Skeletal muscle satellite cell (primary cell): Measurements from ENCODE around the gene RPUSD3.

ENCODE experiments used
- H3K27me3 ChIP-seq: 2 replicates; pipeline ENCODE4 v1.7.0; 2013; ENCODE audit warnings: low read length; ENCODE audit not compliant: control insufficient read depth, insufficient read depth
- H3K36me3 ChIP-seq: 2 replicates; pipeline ENCODE4 v1.7.0; 2013; ENCODE audit warnings: mild to moderate bottlenecking, control low read depth, low read length; ENCODE audit not compliant: insufficient read depth
- H3K4me1 ChIP-seq: 2 replicates; pipeline ENCODE4 v1.7.0; 2013; ENCODE audit warnings: low read length; ENCODE audit not compliant: control insufficient read depth, insufficient read depth
- H3K4me2 ChIP-seq: 2 replicates; pipeline ENCODE4 v1.7.0; 2013; ENCODE audit warnings: mild to moderate bottlenecking, low read length
- H3K4me3 ChIP-seq: 2 replicates; pipeline ENCODE4 v1.7.0; 2013; ENCODE audit warnings: low read length
- H3K9ac ChIP-seq: 2 replicates; pipeline ENCODE4 v1.7.0; 2013; ENCODE audit warnings: mild to moderate bottlenecking, low read depth, low read length, moderate library complexity
- H3K9me3 ChIP-seq: replicated peaks from 2 replicates; pipeline ENCODE4 v1.7.0; 2013; ENCODE audit warnings: mild to moderate bottlenecking, control low read depth, low read length

RPUSD3 gene

DNA sequence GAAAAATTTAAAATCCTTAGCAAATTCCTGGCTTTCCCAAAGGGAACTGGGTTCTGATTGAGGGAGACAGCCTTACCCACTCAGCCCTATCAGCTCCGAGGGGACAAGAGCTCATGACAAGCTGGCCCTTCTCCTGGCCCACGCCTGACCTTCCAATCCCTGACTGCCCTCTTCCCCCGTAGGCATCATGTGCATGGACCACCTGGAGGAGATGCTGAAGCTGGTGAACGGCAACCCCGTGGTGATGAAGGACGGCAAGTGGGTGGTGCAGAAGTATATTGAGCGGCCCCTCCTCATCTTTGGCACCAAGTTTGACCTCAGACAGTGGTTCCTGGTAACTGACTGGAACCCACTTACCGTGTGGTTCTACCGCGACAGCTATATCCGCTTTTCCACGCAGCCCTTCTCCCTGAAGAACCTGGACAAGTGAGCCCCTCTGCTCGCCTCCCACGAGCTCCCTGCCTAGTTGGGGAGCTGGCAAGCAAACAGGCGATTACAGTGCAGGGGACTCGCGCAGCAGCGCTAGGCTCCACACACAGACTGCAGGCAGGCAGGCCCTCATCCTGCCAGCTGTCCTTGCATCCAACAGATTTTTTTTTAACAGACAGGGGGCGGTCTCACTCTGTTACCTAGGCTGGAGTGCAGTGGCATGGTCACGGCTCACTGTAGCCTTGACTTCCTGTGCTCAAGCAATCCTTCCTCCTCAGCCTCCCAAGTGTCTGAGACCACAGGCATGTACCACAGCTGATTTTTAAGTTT, 16.8 kb downstream of the RPUSD3 start:
- no peaks in the 10 kb centered on the region for H3K27me3 ChIP-seq
- H3K9me3 ChIP-seq = no peaks in the 10 kb centered on the region
- no peak overlapping the region for H3K4me3 ChIP-seq
- no peaks in the 10 kb centered on the region for H3K4me1 ChIP-seq
- no peak overlapping the region for H3K9ac ChIP-seq
- H3K36me3 ChIP-seq = peaks cover 16% of the 10 kb centered on the region
- no peak overlapping the region for H3K4me2 ChIP-seq

DNA sequence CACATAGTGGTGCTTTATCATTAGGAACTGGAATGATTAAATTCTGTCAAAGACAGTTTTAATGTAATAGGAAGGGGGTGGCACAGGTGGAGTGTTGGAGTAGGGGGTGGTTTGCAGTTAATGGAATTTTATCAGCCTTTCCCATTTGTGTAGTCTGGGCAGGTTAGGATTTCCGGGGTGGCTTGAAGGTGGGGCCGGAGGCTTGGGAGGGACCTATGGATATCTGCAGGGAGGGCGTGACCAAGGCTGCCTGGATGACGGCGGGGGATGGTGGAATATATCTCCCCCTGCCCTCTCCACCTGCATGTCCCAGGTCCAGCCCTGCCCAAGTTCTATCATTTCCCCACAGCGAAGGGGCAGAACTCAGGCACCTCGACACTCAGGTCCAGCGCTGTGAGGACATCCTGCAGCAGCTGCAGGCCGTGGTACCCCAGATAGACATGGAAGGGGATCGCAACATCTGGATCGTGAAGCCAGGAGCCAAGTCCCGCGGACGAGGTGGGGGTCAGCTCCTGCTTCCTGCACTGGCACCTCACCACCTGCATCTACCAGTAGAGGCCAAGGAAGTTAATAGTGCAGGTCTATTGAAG, 18.3 kb downstream of the RPUSD3 start:
- Histone ChIP-seq H3K36me3 (peaks cover 16% of the 10 kb centered on the region), H3K4me3 (no peak overlapping the region), H3K27me3 (no peaks in the 10 kb centered on the region), H3K9me3 (no peaks in the 10 kb centered on the region), H3K4me2 (no peak overlapping the region), H3K4me1 (no peaks in the 10 kb centered on the region), H3K9ac (no peak overlapping the region)

DNA sequence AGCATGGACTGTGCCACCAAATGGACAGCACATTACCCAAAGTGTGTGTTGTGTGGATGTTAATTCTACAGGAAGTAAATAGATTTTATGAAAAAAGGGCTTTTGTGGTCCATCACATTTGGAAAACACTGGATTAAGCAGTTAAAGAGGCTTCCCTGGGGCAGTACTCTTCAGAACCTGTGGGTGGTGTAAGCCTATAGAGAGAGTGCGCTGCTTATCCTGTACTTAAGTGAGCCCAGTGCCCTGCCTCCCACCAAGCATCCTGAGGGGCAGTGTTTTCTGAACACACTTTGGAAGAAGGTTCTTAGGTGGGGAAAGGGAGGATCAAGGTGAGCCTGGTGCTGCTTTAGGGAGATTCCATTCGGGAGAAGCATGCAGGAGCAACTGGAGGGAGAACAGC, 22.9 kb downstream of the RPUSD3 start:
- Histone ChIP-seq H3K9ac (no peak overlapping the region), H3K4me3 (no peak overlapping the region), H3K4me2 (no peak overlapping the region), H3K36me3 (peaks cover 5% of the 10 kb centered on the region), H3K9me3 (no peaks in the 10 kb centered on the region), H3K4me1 (no peaks in the 10 kb centered on the region), H3K27me3 (no peaks in the 10 kb centered on the region)

DNA sequence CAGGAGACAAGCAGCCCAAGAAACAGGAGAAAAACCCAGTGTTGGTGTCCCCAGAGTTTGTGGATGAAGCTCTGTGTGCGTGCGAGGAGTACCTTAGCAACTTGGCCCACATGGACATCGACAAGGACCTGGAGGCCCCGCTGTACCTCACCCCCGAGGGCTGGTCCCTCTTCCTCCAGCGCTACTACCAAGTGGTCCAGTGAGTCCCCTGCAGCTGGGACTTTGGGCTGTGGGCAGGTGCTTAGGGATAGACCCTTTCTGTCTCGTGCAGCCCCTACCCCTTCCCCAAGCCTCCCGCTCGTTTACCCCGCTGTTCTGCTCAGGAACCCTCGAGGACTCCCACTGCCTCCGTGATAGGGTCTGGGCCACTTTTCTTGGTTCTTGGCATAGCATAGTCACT, 23.3 kb downstream of the RPUSD3 start:
- Histone ChIP-seq H3K4me2 (no peak overlapping the region), H3K4me3 (no peak overlapping the region), H3K4me1 (no peaks in the 10 kb centered on the region), H3K9me3 (no peaks in the 10 kb centered on the region), H3K9ac (no peak overlapping the region), H3K36me3 (peaks cover 5% of the 10 kb centered on the region), H3K27me3 (no peaks in the 10 kb centered on the region)

DNA sequence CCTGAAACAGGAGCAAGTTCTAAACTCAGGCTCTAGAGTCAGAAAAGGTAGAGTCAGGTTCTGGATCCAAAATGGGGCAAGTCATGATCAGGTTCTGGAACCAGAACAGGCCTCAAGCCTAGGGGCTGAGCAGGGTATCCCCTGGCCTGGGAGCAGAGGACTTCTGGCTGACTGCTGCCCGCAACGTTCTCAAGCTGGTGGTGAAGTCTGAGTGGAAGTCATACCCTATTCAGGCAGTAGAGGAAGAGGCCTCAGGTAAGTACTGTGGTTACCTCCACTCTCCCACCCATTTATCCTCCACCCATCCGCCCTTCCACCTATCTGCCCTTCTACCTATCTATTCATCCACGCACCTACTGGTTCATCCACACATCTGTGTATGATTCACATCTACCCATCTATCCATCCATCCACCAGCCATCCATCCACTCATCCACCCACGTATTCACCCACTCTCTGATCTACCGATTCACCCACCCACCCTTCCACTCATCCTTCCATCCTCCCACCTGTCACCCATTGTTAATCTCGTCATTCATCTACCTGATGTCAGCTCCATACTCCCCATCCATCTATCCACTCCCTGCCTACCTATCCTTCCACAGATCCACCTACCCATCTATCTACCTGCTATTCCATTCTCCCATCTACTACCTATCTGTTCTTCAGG, 25.0 kb downstream of the RPUSD3 start:
- Histone ChIP-seq H3K27me3 (no peaks in the 10 kb centered on the region), H3K9me3 (no peaks in the 10 kb centered on the region), H3K4me1 (no peaks in the 10 kb centered on the region), H3K4me3 (no peak overlapping the region), H3K36me3 (peaks cover 1% of the 10 kb centered on the region), H3K9ac (no peak overlapping the region), H3K4me2 (no peak overlapping the region)

DNA sequence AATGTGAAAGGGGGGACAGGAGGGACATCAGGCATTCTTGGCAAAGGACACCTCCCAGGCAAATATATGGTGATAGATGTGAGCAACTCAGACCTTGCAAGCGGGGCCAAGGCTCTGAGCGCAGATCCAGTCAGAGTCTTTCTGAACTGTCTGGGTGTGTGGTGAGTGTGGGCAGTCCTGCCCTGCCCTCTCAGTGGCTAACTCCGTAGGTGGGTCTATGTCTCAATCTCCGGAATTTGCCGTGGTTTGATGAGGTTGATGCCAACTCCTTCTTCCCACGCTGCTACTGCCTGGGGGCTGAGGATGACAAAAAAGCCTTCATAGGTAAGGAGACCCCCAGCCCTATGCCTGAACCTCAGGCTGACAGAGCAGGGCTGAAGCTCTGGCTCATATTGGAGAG, 26.4 kb downstream of the RPUSD3 start:
- Histone ChIP-seq H3K9ac (no peak overlapping the region), H3K4me2 (no peak overlapping the region)

DNA sequence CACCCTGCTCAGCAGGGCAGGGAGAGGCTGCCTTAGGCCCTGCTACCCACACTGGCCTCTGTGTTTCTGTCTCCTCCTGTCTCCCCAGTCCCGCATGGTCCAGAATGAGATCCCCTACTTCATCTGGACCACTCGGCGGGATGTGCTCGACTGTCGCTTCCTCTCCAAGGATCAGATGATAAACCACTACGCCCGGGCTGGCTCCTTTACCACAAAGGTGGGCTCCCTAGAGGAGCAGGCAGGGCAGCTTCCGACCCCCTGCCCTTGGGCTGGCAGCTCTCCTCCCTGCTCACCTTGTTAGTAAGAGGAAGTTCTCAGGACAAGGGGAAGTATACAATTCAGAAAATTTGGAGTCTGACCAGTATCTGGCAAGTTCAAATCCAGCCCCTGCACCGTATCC, 27.8 kb downstream of the RPUSD3 start:
- Histone ChIP-seq H3K36me3 (peaks cover 3% of the 10 kb centered on the region), H3K9me3 (no peaks in the 10 kb centered on the region), H3K4me3 (no peak overlapping the region), H3K4me2 (no peak overlapping the region), H3K9ac (no peak overlapping the region), H3K27me3 (no peaks in the 10 kb centered on the region), H3K4me1 (peaks cover under 1% of the 10 kb centered on the region)

More for the DNA sequence above, 26.4 kb downstream of the RPUSD3 start:
- Histone ChIP-seq H3K4me3 (no peak overlapping the region), H3K27me3 (no peaks in the 10 kb centered on the region), H3K4me1 (no peaks in the 10 kb centered on the region), H3K36me3 (peaks cover 3% of the 10 kb centered on the region), H3K9me3 (no peaks in the 10 kb centered on the region)

DNA sequence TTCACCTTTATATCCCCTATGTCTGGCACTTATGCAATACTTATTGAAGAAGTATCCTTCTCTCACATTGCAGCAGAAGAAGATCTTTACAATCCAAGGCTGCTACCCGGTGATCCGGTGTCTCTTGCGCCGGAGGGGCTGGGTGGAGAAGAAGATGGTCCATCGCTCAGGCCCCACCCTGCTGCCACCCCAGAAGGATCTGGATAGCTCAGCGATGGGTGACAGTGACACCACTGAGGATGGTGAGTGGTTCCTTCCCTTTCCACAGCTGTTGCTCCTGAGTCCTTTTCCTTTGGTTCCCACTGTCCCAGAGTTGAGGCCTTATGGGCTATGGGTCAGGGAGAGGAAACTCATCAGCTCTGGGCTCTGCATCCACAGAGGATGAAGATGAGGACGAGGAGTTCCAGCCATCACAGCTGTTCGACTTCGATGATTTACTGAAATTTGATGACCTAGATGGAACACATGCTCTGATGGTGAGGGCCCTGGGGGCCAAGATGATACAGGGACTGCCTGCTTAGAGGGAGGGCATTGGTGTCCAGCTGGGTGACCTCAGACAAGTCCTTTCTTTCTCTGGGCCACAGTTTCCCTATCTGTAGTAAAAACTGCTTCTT, 30.8 kb downstream of the RPUSD3 start:
- peaks cover 24% of the 10 kb centered on the region for H3K4me1 ChIP-seq
- no peak overlapping the region for H3K4me2 ChIP-seq
- H3K4me3 ChIP-seq = no peak overlapping the region
- H3K36me3 ChIP-seq = peaks cover 10% of the 10 kb centered on the region
- H3K27me3 ChIP-seq = no peaks in the 10 kb centered on the region
- no peak overlapping the region for H3K9ac ChIP-seq
- no peaks in the 10 kb centered on the region for H3K9me3 ChIP-seq

DNA sequence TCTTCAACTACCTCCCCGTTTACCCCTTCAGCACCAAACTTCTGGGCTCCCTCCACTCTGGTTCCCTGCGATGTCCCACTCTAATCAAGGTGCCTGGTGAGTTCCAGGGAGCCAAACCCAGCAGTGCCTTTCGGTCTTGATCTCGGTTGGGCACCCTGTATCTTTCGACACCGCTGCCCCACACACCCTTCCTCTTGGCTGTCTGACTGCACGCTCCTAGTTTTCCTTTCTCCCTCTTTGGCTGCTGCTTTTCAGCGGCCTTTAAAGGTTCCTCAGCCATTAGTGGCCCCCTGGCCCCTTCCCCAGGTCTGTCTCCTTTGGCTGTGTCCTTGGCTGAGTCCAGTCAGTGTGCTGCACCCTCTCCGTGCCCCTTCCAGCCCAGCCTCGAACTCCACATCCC, 33.0 kb downstream of the RPUSD3 start:
- Histone ChIP-seq H3K36me3 (peaks cover 30% of the 10 kb centered on the region), H3K4me1 (peaks cover 28% of the 10 kb centered on the region), H3K9ac (peak overlapping the region; percentile 85), H3K4me2 (peak overlapping the region; percentile 91), H3K4me3 (peak overlapping the region; percentile 73), H3K9me3 (no peaks in the 10 kb centered on the region), H3K27me3 (no peaks in the 10 kb centered on the region)

DNA sequence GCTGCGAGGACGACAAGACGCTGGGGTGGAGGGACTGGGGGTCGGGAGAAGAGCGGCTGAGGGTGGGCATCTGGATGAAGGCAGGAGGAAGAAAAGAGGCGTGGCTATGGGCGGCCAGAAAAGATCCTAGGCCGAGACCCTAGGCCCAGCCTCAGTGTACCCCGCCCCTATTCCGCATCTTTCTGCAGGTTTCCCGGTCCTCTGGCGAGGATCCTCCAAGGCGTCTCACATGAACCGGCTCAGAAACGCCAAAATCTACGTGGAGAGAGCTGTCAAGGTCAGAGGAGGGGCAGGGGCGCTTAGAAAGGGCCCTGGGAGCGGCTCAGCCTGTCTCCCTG, 33.4 kb downstream of the RPUSD3 start:
- Histone ChIP-seq H3K4me1 (peaks cover 28% of the 10 kb centered on the region), H3K9ac (peak overlapping the region; percentile 85), H3K4me3 (peak overlapping the region; percentile 73), H3K9me3 (no peaks in the 10 kb centered on the region), H3K36me3 (peaks cover 34% of the 10 kb centered on the region), H3K4me2 (peak overlapping the region; percentile 91), H3K27me3 (no peaks in the 10 kb centered on the region)

DNA sequence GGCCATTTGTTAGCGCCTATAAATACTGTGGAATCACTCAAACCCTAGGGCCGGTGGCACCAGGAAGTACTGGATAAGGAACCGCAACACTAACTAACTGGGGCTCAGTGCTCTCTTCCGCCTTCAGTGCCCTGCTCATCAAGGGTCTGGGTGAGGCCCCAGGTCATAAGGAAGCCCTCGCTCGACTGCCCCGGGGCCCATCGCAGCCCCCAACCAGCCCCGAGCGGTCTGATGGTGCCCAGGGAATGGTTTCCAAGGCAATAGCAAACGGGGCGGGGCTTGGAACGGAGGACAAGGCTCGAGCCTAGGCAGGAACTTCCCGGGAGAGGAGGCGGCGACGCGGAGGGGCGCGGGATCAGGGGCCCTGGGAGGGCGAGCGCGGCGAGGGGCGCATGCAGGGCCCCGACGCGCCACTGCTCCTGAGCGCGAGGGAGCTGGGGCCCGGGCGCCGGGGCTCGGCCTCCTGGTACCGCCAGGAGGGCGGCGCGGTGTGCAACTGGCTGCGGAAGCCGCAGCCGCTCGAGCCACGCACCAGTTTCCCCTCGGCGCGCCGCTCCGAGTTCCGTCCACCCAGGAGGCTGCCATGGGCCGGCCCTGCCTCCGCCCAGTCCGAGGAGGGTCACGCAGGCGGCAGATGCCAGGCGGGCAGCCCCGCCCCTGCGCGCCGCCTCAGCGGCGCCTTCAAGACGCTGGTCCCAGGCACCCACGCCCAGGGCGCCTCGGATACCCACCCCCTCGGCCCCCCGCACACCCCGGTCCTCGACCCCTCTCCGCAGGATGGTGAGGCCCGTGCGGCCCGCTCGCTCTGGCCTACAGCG, 34.0 kb downstream of the RPUSD3 start, which contains the start of gene TTLL3:
TSS of gene TTLL3 (plus strand) at position 648 of the 818 bp plus-strand sequence. CDS start 400 bp downstream, outside the sequence.
- Histone ChIP-seq H3K36me3 (peaks cover 40% of the 10 kb centered on the region), H3K9me3 (no peaks in the 10 kb centered on the region), H3K4me2 (peak within 1 kb of the TSS; percentile 91), H3K27me3 (no peaks in the 10 kb centered on the region), H3K9ac (peak within 1 kb of the TSS; percentile 85), H3K4me3 (peak within 1 kb of the TSS; percentile 73), H3K4me1 (peaks cover 28% of the 10 kb centered on the region)
